ENCODE results near the gene MGAM2. TPM values are rescaled to one million over a fixed set of nuclear protein-coding genes. Genes with fewer than 3 reads are reported as not detected.

MGAM2 gene
- total and polyA plus RNA-seq, 2 donors (not counting 1 experiment from before 2014, with no cell fraction given): not detected

DNA sequence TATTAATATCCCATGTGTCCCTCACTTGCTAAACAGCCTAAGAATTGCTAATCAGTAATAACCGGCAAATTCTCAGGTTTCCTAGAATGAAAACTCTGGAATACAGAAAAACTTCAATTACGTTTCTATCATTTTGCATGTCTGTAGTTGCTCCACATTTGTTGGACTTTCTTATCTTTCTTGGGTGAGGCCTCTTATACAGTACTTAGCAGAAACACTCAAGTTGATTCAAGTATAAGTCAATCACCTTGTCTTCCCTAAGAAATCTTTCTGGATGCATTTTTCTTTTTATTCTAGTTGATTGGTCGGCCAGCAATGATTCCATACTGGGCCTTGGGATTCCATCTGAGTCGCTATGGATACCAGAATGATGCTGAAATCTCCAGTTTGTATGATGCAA is 61.4 kb downstream of the MGAM2 start:
- Histone ChIP-seq H3K4me3 (replicated peaks in 1 of 4; ENCODE audit: control extremely low read depth in 1 of 4, insufficient read depth in 1 of 4, low read depth in 3 of 4, low read length in 4 of 4) (no peak overlapping the region), H3K36me3 (ENCODE audit: control insufficient read depth, insufficient read depth, low read length) (no peaks in the 10 kb centered on the region), H3K4me2 (ENCODE audit: extremely low read depth, insufficient read depth, low read length) (no peak overlapping the region), H2AFZ (ENCODE audit: low read length) (no peak overlapping the region), H3K79me2 (ENCODE audit: control insufficient read depth, insufficient read depth, low read length) (no peaks in the 10 kb centered on the region), H3K27me3 (ENCODE audit: control insufficient read depth, insufficient read depth, low read length) (no peaks in the 10 kb centered on the region), H3K4me1 (ENCODE audit: control insufficient read depth, extremely low read depth, insufficient read depth, low read length) (no peaks in the 10 kb centered on the region), H3K9me3 (ENCODE audit: control insufficient read depth, insufficient read depth, low read depth, low read length) (no peaks in the 10 kb centered on the region), H3K27ac (ENCODE audit: insufficient read depth, low read length) (no peak overlapping the region), H3K9ac (ENCODE audit: insufficient read depth, low read length) (no peak overlapping the region), H4K20me1 (ENCODE audit: control insufficient read depth, extremely low read depth, insufficient read depth, low read length) (no peaks in the 10 kb centered on the region)
- no peak for TF ChIP-seq EZH2 (IDR thresholded peaks at IDR 0.05; ENCODE audit: low read length, missing control alignments)
- no peak for TF ChIP-seq CTCF (conservative IDR thresholded peaks at IDR 0.05 in 1 of 2, IDR thresholded peaks at IDR 0.05 in 1 of 2; ENCODE audit: low read depth in 1 of 2, low read length in 2 of 2)
- DNase-seq (ENCODE audit: low read depth in 2 of 2): no peak

- H3K27me3 ChIP-seq (ENCODE audit: control insufficient read depth, insufficient read depth, low read length): no peaks in the 10 kb centered on the region
- no peaks in the 10 kb centered on the region for H3K36me3 ChIP-seq (ENCODE audit: control insufficient read depth, insufficient read depth, low read length)
- no peak overlapping the region for H3K27ac ChIP-seq (ENCODE audit: insufficient read depth, low read length)
- no peaks in the 10 kb centered on the region for H3K79me2 ChIP-seq (ENCODE audit: control insufficient read depth, insufficient read depth, low read length)
- H4K20me1 ChIP-seq (ENCODE audit: control insufficient read depth, extremely low read depth, insufficient read depth, low read length): no peaks in the 10 kb centered on the region
- H3K4me1 ChIP-seq (ENCODE audit: control insufficient read depth, extremely low read depth, insufficient read depth, low read length): no peaks in the 10 kb centered on the region
- DNase-seq (ENCODE audit: low read depth in 2 of 2): peak in 1 of 2 donors; percentile 26
- H3K9me3 ChIP-seq (ENCODE audit: control insufficient read depth, insufficient read depth, low read depth, low read length): no peaks in the 10 kb centered on the region
- no peak overlapping the region for H3K4me3 ChIP-seq (replicated peaks in 1 of 4; ENCODE audit: control extremely low read depth in 1 of 4, insufficient read depth in 1 of 4, low read depth in 3 of 4, low read length in 4 of 4)
- TF ChIP-seq CTCF (conservative IDR thresholded peaks at IDR 0.05 in 1 of 2, IDR thresholded peaks at IDR 0.05 in 1 of 2; ENCODE audit: low read depth in 1 of 2, low read length in 2 of 2) (no peak), EZH2 (IDR thresholded peaks at IDR 0.05; ENCODE audit: low read length, missing control alignments) (no peak)
- H2AFZ ChIP-seq (ENCODE audit: low read length): no peak overlapping the region
- no peak overlapping the region for H3K4me2 ChIP-seq (ENCODE audit: extremely low read depth, insufficient read depth, low read length)
- no peak overlapping the region for H3K9ac ChIP-seq (ENCODE audit: insufficient read depth, low read length)
Measured at GRCh38 chr7:142174441-142174840, 62.9 kb downstream of the MGAM2 start.

DNA sequence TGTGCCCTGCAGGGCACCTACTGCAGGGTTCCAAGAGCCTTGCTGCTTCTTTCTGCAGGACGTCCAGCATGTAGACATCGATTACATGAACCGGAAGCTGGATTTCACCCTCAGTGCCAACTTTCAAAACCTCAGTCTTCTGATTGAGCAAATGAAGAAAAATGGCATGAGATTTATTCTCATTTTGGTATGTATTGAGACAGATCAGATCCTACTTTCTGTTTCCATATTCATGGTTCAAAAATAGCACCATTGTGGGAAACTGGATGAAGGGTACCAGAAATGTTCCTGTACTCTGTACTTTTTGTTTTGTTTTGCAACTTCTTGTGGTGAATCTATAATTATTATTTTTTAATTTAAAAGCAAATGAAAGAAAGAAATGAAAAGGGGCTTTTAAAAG is 64.1 kb downstream of the MGAM2 start:
- Histone ChIP-seq H2AFZ (ENCODE audit: low read length) (no peak overlapping the region), H3K9me3 (ENCODE audit: control insufficient read depth, insufficient read depth, low read depth, low read length) (no peaks in the 10 kb centered on the region), H3K36me3 (ENCODE audit: control insufficient read depth, insufficient read depth, low read length) (no peaks in the 10 kb centered on the region), H3K4me1 (ENCODE audit: control insufficient read depth, extremely low read depth, insufficient read depth, low read length) (no peaks in the 10 kb centered on the region), H3K9ac (ENCODE audit: insufficient read depth, low read length) (no peak overlapping the region), H4K20me1 (ENCODE audit: control insufficient read depth, extremely low read depth, insufficient read depth, low read length) (no peaks in the 10 kb centered on the region), H3K27me3 (ENCODE audit: control insufficient read depth, insufficient read depth, low read length) (no peaks in the 10 kb centered on the region), H3K4me2 (ENCODE audit: extremely low read depth, insufficient read depth, low read length) (no peak overlapping the region), H3K79me2 (ENCODE audit: control insufficient read depth, insufficient read depth, low read length) (no peaks in the 10 kb centered on the region), H3K27ac (ENCODE audit: insufficient read depth, low read length) (no peak overlapping the region), H3K4me3 (replicated peaks in 1 of 4; ENCODE audit: control extremely low read depth in 1 of 4, insufficient read depth in 1 of 4, low read depth in 3 of 4, low read length in 4 of 4) (no peak overlapping the region)
- no peak for TF ChIP-seq CTCF (conservative IDR thresholded peaks at IDR 0.05 in 1 of 2, IDR thresholded peaks at IDR 0.05 in 1 of 2; ENCODE audit: low read depth in 1 of 2, low read length in 2 of 2)
- no peak for TF ChIP-seq EZH2 (IDR thresholded peaks at IDR 0.05; ENCODE audit: low read length, missing control alignments)
- no peak for DNase-seq (ENCODE audit: low read depth in 2 of 2)
